Adipocyte (in vitro differentiated cells): ENCODE results near the gene RNASE12.
"Not testable (repeated sequence)": the region's sequence is repeated elsewhere in the genome, so short reads cannot be mapped to it uniquely, and the experiment has no call there.

Experiments
- DNase-seq: peaks from one replicate; pipeline ENCODE4 v3.0.0-alpha.2; 2015; ENCODE audit warnings: low read depth
- H3K27me3 ChIP-seq: replicated peaks from 2 replicates; pipeline ENCODE4 v1.7.0; 2013; ENCODE audit warnings: mild to moderate bottlenecking, low read length, moderate library complexity; ENCODE audit not compliant: control insufficient read depth, insufficient read depth
- H3K36me3 ChIP-seq: 2 replicates; pipeline ENCODE4 v1.7.0; 2013; ENCODE audit warnings: low read length, mild to moderate bottlenecking, moderate library complexity; ENCODE audit not compliant: control insufficient read depth, insufficient read depth, severe bottlenecking
- H3K4me1 ChIP-seq: 2 replicates; pipeline ENCODE4 v1.7.0; 2013; ENCODE audit warnings: mild to moderate bottlenecking, low read length, moderate library complexity; ENCODE audit not compliant: control insufficient read depth, insufficient read depth
- H3K4me3 ChIP-seq: 2 replicates; pipeline ENCODE4 v1.7.0; 2013; ENCODE audit warnings: mild to moderate bottlenecking, low read length, moderate library complexity
- H3K9ac ChIP-seq: 2 replicates; pipeline ENCODE4 v1.7.0; 2013; ENCODE audit warnings: mild to moderate bottlenecking, low read length, moderate library complexity
- H3K9me3 ChIP-seq: 2 replicates; pipeline ENCODE4 v1.7.0; 2013; ENCODE audit warnings: mild to moderate bottlenecking, low read length, moderate library complexity; ENCODE audit not compliant: control insufficient read depth

RNASE12 gene

DNA sequence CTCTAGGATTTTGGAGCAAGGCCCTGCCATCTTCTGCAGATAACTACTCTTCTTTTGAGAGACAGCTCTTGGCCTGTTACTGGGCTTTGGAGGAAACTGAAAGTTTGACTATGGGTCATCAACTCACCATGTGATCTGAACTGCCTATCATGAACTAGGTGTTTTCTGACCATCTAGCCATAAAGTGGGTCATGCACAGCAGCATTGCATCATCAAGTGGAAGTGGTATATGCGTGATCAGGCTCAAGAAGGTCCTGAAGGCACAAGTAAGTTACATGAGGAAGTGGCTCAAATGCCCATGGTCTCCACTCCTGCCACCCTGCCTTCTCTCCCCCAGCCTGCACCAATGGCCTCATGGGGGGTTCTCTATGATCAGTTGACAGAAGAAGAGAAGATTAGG, 20.5 kb downstream of the RNASE12 start:
- not testable (repeated sequence) for H3K36me3 ChIP-seq, DNase-seq, H3K4me3 ChIP-seq, H3K4me1 ChIP-seq, H3K9ac ChIP-seq, H3K27me3 ChIP-seq
- peaks cover 24% of the 10 kb centered on the region for H3K9me3 ChIP-seq

DNA sequence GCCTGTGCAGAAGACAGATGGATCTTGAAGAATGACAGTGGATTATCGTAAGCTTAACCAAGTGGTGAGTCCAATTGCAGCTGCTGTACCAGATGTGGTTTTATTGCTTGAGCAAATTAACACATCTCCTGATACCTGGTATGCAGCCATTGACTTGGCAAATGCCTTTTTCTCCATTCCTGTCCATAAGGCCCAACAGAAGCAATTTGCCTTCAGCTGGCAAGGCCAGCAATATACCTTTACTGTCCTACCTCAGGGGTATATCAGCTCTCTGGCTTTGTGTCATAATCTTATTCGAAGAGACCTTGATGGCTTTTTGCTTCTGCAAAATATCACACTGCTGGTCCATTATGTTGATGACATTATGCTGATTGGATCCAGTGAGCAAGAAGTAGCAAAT, 21.3 kb downstream of the RNASE12 start:
- H3K36me3 ChIP-seq, H3K4me3 ChIP-seq, H3K9ac ChIP-seq, DNase-seq, H3K4me1 ChIP-seq, H3K27me3 ChIP-seq: not testable (repeated sequence)
- peaks cover 24% of the 10 kb centered on the region for H3K9me3 ChIP-seq

DNA sequence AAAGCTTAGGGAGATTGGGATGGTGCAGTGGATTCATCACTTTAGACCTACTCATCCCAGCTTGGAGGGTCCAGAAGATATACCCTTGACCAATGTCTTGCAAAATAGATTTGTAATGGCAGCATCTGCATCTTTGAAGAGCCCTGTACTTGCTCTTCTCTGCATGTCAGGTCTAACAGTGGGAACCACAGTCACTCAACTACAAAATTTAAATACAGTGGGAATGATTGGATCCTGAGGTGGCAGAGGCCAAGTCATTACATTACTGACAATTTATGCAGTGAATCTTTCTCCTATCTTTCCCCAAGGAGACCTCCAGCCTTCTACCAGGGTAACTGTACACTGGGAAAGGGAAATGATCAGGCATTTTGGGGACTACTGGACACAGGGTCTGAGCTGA, 22.1 kb downstream of the RNASE12 start:
- no peaks in the 10 kb centered on the region for H3K36me3 ChIP-seq
- peaks cover 24% of the 10 kb centered on the region for H3K9me3 ChIP-seq
- no peak overlapping the region for H3K9ac ChIP-seq

DNA sequence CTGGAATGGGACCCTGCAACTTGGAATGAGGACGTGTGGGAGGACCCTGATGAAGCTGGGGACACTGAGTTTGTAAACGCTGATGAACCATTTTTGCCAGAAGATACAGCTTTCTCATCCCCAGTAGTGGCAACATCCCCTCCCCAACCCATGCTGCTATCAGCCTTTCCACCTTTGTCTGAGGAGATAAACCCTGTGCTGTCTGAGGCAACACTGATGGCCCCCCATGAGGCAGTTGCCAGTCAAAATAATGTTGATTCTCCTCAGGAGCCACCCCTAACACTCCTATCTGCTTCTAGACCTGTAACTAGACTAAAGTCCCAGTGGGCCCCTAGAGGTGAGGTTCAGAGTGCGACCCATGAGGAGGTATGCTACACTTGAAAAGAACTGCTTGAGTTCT, 22.8 kb downstream of the RNASE12 start:
- Histone ChIP-seq H3K27me3 (no peaks in the 10 kb centered on the region), H3K9ac (no peak overlapping the region), H3K36me3 (no peaks in the 10 kb centered on the region), H3K4me1 (no peaks in the 10 kb centered on the region), H3K9me3 (peaks cover 24% of the 10 kb centered on the region), H3K4me3 (no peak overlapping the region)
- no peak for DNase-seq

More for the DNA sequence above, 22.1 kb downstream of the RNASE12 start:
- no peak for DNase-seq
- Histone ChIP-seq H3K4me3 (no peak overlapping the region), H3K27me3 (no peaks in the 10 kb centered on the region), H3K4me1 (no peaks in the 10 kb centered on the region)

DNA sequence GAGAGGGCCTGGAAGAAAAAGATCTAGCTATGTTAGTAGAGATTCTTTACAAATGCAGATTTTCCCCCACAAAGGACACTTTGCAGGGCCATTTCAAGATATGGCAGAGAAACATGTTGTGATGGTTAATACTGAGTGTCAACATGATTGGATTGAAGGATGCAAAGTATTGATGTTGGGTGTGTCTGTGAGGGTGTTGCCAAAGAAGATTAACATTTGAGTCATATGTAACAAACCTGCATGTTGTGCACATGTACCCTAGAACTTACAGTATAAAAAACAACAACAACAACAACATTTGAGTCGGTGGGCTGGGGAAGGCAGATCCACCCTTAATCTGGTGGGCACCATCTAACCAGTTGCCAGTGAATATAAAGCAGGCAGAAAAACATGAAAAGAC, 24.0 kb downstream of the RNASE12 start:
- H3K9me3 ChIP-seq = peaks cover 24% of the 10 kb centered on the region

DNA sequence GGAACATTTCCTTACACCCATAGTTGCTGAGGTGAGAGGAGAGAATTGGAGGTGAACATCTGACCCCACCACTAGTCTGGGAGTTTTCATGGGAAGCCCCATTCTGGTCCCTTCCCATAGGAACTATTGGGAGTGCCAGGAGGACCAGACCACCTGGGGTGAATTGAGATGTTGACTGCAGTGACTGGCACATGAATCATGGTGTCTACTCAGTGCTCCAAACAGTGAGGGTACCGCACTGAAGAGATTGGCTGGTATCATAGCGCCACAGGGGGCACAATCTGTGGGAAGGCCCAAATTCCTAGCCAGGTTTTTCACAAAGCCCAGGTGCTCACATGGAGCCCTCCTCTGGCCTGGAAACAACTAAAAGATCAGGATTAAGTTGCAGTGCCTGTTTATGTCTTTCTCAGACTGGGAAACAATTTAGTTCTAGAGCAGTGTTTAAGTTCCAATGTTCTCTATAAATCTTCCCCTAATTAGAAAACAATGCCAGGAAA, 26.6 kb downstream of the RNASE12 start:
- Histone ChIP-seq H3K36me3 (no peaks in the 10 kb centered on the region), H3K9ac (no peak overlapping the region), H3K4me3 (no peak overlapping the region), H3K9me3 (peaks cover 22% of the 10 kb centered on the region), H3K27me3 (no peaks in the 10 kb centered on the region), H3K4me1 (no peaks in the 10 kb centered on the region)
- no peak for DNase-seq

More for the DNA sequence above, 24.0 kb downstream of the RNASE12 start:
- not testable (repeated sequence) for H3K36me3 ChIP-seq, H3K4me1 ChIP-seq, DNase-seq, H3K4me3 ChIP-seq, H3K9ac ChIP-seq, H3K27me3 ChIP-seq

DNA sequence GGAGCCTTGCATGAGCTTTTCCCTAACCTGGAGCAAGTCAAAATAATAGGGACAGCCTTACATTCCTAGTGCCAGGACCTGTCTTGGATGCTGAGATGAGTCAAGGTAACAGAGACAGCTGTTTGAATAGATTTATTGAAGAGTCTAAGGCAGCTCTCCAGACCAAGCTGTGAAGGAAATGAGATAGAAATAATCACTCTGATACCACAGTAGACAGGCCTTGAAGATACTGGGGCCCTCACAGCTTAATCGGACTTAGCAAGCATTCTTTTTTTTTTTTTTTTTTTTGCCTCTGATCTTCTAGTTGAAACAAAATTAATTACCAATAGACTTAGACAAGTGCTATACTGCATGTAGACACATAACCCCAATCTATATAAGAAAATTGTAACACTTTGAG, 27.2 kb downstream of the RNASE12 start:
- H3K36me3 ChIP-seq = no peaks in the 10 kb centered on the region
- peaks cover 16% of the 10 kb centered on the region for H3K9me3 ChIP-seq
- H3K9ac ChIP-seq = no peak overlapping the region
- no peaks in the 10 kb centered on the region for H3K27me3 ChIP-seq
- H3K4me3 ChIP-seq = no peak overlapping the region
- DNase-seq = no peak
- H3K4me1 ChIP-seq = no peaks in the 10 kb centered on the region

DNA sequence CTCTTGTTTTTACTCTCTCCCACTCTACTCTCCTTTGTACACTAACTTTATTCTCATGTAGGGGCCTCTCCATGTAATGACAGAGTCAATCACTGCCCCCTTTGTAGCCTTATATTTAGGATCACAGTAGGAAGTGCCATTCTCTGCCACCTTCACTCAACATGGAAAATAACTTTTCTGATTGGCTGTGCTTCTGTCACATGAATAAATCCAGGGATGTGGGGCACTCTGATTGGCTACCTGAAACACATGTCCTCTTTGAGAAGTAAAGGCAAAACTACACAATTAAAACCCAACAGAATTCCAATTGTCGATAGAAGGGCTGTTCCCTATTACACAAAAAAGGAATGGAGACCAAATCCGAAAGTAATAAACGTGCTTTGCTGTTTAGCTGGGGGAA, 30.2 kb downstream of the RNASE12 start, which contains the start of gene RNASE9:
TSS of gene RNASE9 (minus strand) at position 87 of the 400 bp plus-strand sequence.
- Histone ChIP-seq H3K27me3 (no peaks in the 10 kb centered on the region), H3K9me3 (no peaks in the 10 kb centered on the region), H3K4me3 (no peak within 1 kb of the TSS), H3K36me3 (no peaks in the 10 kb centered on the region), H3K9ac (no peak within 1 kb of the TSS), H3K4me1 (peaks cover 13% of the 10 kb centered on the region)
- DNase-seq = no peak

DNA sequence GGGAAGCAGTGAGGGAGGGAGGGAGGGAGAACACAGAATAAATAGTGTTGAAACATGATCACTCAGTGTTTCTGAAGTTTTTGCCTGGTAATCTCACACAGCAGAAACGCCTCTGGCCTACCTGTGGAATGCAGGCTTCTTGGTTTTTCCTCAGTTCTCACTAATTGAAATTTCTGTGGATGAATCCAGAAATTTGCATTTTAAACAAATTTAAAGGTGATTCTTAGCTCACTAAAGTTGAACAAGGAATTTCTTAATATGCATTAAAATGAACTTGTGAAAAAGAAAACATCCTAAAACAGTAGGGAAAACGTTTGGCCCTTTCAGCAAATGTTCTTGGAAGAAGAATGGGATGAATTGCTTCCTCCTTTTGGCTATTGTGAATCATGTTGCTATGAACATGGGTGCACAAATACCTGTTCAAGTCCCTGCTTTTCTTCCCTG, 31.7 kb downstream of the RNASE12 start:
- no peak overlapping the region for H3K4me3 ChIP-seq
- H3K27me3 ChIP-seq = no peaks in the 10 kb centered on the region
- H3K9ac ChIP-seq = no peak overlapping the region
- H3K9me3 ChIP-seq = no peaks in the 10 kb centered on the region
- DNase-seq = no peak
- no peaks in the 10 kb centered on the region for H3K36me3 ChIP-seq
- H3K4me1 ChIP-seq = peaks cover 17% of the 10 kb centered on the region

DNA sequence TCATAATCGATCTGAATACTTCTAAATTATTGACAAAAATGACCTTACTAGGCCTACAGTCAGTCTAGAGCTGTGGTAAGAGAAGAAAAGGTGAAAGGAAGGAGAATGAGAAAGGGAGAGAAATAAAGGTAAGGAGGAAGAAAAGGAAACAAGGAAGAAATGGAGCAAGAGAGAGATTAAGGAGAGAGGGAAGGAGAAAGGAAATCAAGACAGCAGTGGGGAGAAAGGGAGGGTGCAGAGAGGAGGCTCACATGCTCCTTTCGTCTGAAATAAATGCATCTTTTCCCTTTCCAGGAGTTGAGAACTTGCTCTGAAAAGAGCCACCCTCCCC, 34.0 kb downstream of the RNASE12 start:
- H3K9ac ChIP-seq = peak overlapping the region; percentile 15
- peaks cover 17% of the 10 kb centered on the region for H3K4me1 ChIP-seq
- no peaks in the 10 kb centered on the region for H3K9me3 ChIP-seq
- no peak for DNase-seq
- H3K27me3 ChIP-seq = no peaks in the 10 kb centered on the region
- H3K4me3 ChIP-seq = no peak overlapping the region
- no peaks in the 10 kb centered on the region for H3K36me3 ChIP-seq

DNA sequence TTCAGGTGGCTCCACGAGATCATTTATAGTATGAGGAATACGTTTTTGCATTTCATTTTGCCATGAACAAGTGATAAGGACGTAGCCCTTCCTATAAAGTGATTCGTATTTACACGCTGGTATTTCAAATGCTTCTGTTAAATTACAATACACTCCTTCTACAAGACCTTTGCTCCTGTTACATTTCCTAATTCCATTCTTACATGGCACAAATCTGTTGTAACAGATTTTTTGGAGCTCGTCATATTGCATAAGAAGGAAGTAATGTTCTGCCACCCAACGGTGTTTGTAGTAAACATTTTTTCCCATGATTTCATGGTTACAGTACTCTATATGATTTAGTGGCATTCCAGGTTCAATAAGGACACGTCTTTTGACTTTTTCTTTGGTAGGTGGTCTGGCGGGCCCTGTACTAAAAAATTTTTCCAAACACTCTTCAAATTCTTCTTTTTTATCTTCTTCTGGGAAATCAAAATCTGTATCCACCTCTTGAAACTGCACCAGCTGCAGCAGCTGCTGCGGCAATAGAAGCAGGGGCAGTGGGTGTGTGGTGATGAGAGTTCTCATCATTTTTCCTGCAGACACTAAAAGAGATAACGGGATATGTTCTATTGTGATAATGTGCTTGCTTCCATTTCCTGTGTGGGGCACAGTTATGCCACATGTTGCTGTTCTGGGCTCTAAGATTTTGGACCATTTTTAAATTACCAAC, 34.5 kb downstream of the RNASE12 start:
- H3K36me3 ChIP-seq = no peaks in the 10 kb centered on the region
- H3K9me3 ChIP-seq = no peaks in the 10 kb centered on the region
- peaks cover 17% of the 10 kb centered on the region for H3K4me1 ChIP-seq
- peak overlapping the region; percentile 49 for H3K9ac ChIP-seq
- H3K27me3 ChIP-seq = no peaks in the 10 kb centered on the region
- no peak for DNase-seq
- peak overlapping the region; percentile 20 for H3K4me3 ChIP-seq

DNA sequence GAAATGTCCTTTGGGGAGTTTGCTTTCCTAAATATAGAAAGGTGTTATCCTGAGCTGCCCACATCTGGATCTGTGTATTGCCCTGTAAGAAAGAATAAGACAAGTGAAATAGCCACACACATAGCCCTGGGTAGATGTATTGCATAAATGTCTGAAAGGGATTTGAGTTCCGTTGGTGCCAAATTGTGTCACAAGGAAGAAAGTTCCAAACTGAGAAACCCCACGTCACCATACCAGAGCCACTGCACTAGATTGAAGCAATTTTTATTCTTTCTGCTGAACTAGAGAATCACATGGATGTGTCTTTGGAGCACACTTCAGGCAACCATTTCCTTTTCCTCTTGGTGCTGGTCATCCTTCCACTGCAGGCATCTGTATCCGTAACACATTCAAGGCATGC, 35.3 kb downstream of the RNASE12 start:
- H3K4me3 ChIP-seq = peak overlapping the region; percentile 20
- no peaks in the 10 kb centered on the region for H3K27me3 ChIP-seq
- DNase-seq = no peak
- peaks cover 17% of the 10 kb centered on the region for H3K4me1 ChIP-seq
- H3K36me3 ChIP-seq = no peaks in the 10 kb centered on the region
- H3K9me3 ChIP-seq = no peaks in the 10 kb centered on the region
- peak overlapping the region; percentile 49 for H3K9ac ChIP-seq
